ENCODE results near the gene TMEM179.

- no peak for TF ChIP-seq CTCF (IDR thresholded peaks at IDR 0.05)
- TF ChIP-seq POLR2A (IDR thresholded peaks at IDR 0.05), result no peak
- TF ChIP-seq EP300 (IDR thresholded peaks at IDR 0.05), result no peak
Observed at GRCh38 chr14:104562606-104563005, 42.0 kb downstream of the TMEM179 start.
